RWPE2 (cell line): Measurements from ENCODE around the gene DSP.

ENCODE experiments used
- ATAC-seq: fragments of 200-7000 bp; cut with Tn5 transposase; 3 replicates; pipeline ENCODE4 v1.9.1; 2021; ENCODE audit warnings: low read depth
- DNase-seq: peaks from one replicate; pipeline ENCODE4 v3.0.0-alpha.2; 2020; ENCODE audit warnings: low spot score
- H3K27ac ChIP-seq: fragments of 450-650 bp; 2 replicates; pipeline ENCODE4 v1.5.1; 2017; ENCODE audit warnings: mild to moderate bottlenecking; ENCODE audit not compliant: poor library complexity, severe bottlenecking
- H3K27me3 ChIP-seq: fragments of 250-450 bp; sonication (Bioruptor Pico); 2 replicates; pipeline ENCODE4 v1.5.1; 2021; ENCODE audit warnings: mild to moderate bottlenecking, moderate library complexity; ENCODE audit not compliant: insufficient read depth, poor library complexity, severe bottlenecking
- H3K36me3 ChIP-seq: fragments of 250-450 bp; sonication (Bioruptor Pico); 2 replicates; pipeline ENCODE4 v1.5.1; 2020; ENCODE audit warnings: low read depth, mild to moderate bottlenecking, moderate library complexity
- H3K4me1 ChIP-seq: fragments of 250-450 bp; sonication (Bioruptor Pico); 2 replicates; pipeline ENCODE4 v1.5.1; 2021; ENCODE audit warnings: mild to moderate bottlenecking, moderate library complexity; ENCODE audit not compliant: insufficient read depth, poor library complexity, severe bottlenecking
- H3K4me3 ChIP-seq: fragments of 250-450 bp; sonication (Bioruptor Pico); 2 replicates; pipeline ENCODE4 v1.5.1; 2021; ENCODE audit warnings: mild to moderate bottlenecking, moderate library complexity; ENCODE audit not compliant: severe bottlenecking
- H3K9me3 ChIP-seq: fragments of 250-450 bp; sonication (Bioruptor Pico); 2 replicates; pipeline ENCODE4 v1.5.1; 2021; ENCODE audit warnings: mild to moderate bottlenecking, moderate library complexity; ENCODE audit not compliant: severe bottlenecking
- CTCF ChIP-seq: fragments of 450-650 bp; IDR thresholded peaks from one replicate; pipeline ENCODE4 v1.5.1; 2017; ENCODE audit warnings: mild to moderate bottlenecking, moderate library complexity; ENCODE audit not compliant: poor library complexity, severe bottlenecking

DSP gene

GRCh38 chr6:7628909-7629308 lies 87.4 kb downstream of the DSP start:
- Histone ChIP-seq H3K36me3 (no peaks in the 10 kb centered on the region), H3K9me3 (no peaks in the 10 kb centered on the region), H3K4me1 (no peaks in the 10 kb centered on the region), H3K27ac (no peak overlapping the region), H3K4me3 (no peak overlapping the region), H3K27me3 (no peaks in the 10 kb centered on the region)
- DNase-seq: no peak
- no peak for TF ChIP-seq CTCF
- no peak for ATAC-seq

DNA sequence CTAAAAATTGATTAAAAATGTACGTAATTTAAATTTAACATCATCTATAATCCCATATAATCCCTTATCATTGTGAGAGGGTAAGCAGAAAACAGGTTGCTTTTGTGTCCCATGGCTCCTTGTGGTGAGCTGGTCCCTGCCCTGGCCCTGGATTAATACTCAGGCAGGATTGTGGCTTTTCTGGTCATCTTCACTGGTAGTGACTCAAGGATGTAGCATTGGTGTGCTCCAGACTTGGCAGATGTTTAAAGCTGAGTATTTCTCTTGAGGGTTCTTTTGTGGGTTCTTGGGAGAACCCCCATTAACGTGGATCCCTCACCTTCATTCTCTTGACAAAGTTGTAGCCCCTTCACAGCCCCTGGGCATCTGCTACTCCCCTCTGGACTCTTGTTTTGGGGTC lies 87.8 kb downstream of the DSP start:
- Histone ChIP-seq H3K9me3 (no peaks in the 10 kb centered on the region), H3K4me1 (no peaks in the 10 kb centered on the region), H3K4me3 (no peak overlapping the region), H3K27me3 (no peaks in the 10 kb centered on the region), H3K27ac (no peak overlapping the region), H3K36me3 (no peaks in the 10 kb centered on the region)
- DNase-seq (no peak), ATAC-seq (no peak)
- no peak for TF ChIP-seq CTCF

- no peak for TF ChIP-seq CTCF
These were observed 89.3 kb downstream of the DSP start for GRCh38 chr6:7630792-7631191.

GRCh38 chr6:7631466-7631865 lies 90.0 kb downstream of the DSP start:
- Histone ChIP-seq H3K9me3 (no peaks in the 10 kb centered on the region), H3K4me1 (no peaks in the 10 kb centered on the region), H3K27ac (no peak overlapping the region), H3K27me3 (no peaks in the 10 kb centered on the region), H3K36me3 (no peaks in the 10 kb centered on the region), H3K4me3 (no peak overlapping the region)
- ATAC-seq: no peak
- TF ChIP-seq CTCF: no peak
- no peak for DNase-seq

More at GRCh38 chr6:7630792-7631191, 89.3 kb downstream of the DSP start:
- Histone ChIP-seq H3K9me3 (no peaks in the 10 kb centered on the region), H3K27me3 (no peaks in the 10 kb centered on the region), H3K4me3 (no peak overlapping the region), H3K4me1 (no peaks in the 10 kb centered on the region), H3K27ac (no peak overlapping the region), H3K36me3 (no peaks in the 10 kb centered on the region)
- ATAC-seq (no peak), DNase-seq (no peak)

- H3K4me1 ChIP-seq: no peaks in the 10 kb centered on the region
- H3K27ac ChIP-seq: no peak overlapping the region
- DNase-seq (no peak), ATAC-seq (no peak)
- H3K27me3 ChIP-seq: no peaks in the 10 kb centered on the region
- H3K4me3 ChIP-seq: no peak overlapping the region
- no peaks in the 10 kb centered on the region for H3K36me3 ChIP-seq
- no peaks in the 10 kb centered on the region for H3K9me3 ChIP-seq
- no peak for TF ChIP-seq CTCF
These were observed 91.2 kb downstream of the DSP start for GRCh38 chr6:7632501-7633290.
